ENCODE results near the gene CDH22.

- TF ChIP-seq CTCF (conservative IDR thresholded peaks at IDR 0.05 in 1 of 2, IDR thresholded peaks at IDR 0.05 in 1 of 2; ENCODE audit: extremely low read depth in 1 of 2, insufficient read depth in 1 of 2, low read depth in 1 of 2, low read length in 2 of 2) (no peak), EZH2 (IDR thresholded peaks at IDR 0.05; ENCODE audit: borderline replicate concordance, low read length) (no peak)
Measured at GRCh38 chr20:46267108-46268105, 40.9 kb downstream of the CDH22 start.

All from mammary epithelial cell (primary cell).